ENCODE data around the gene SLC24A2.

- no peak for TF ChIP-seq ZFP3 (CRISPR knock-in tag; IDR thresholded peaks at IDR 0.05)
- no peak for TF ChIP-seq PATZ1 (CRISPR knock-in tag; IDR thresholded peaks at IDR 0.05; ENCODE audit: borderline replicate concordance)
- TF ChIP-seq SNAI2 (CRISPR knock-in tag; IDR thresholded peaks at IDR 0.05) = no peak
These were observed 18.5 kb upstream of the SLC24A2 start for GRCh38 chr9:19807182-19807892.
